Stimulated activated CD4-positive, alpha-beta T cell treated with anti-CD3 and anti-CD28 coated beads, TNF-alpha, amount 100 ng/mL, for 48 hours (primary cell): ENCODE measurements around the gene ARHGAP8.
"Not testable (repeated sequence)": the region's sequence is repeated elsewhere in the genome, so short reads cannot be mapped to it uniquely, and the experiment has no call there.

ENCODE experiments used
- DNase-seq, 3 donors: peaks; one replicate each; pipeline ENCODE4 v3.0.0-alpha.2; 2020; ENCODE audit warnings: low read depth in 3 of 3

Gene ARHGAP8

GRCh38 chr22:44739024-44739423 is 13.4 kb upstream of the ARHGAP8 start:
- DNase-seq = no peak

GRCh38 chr22:44739666-44740065 is 12.7 kb upstream of the ARHGAP8 start:
- not testable (repeated sequence) for DNase-seq

- DNase-seq = no peak
These were observed 12.1 kb upstream of the ARHGAP8 start for GRCh38 chr22:44740307-44740706.

GRCh38 chr22:44741929-44742328 is 10.4 kb upstream of the ARHGAP8 start:
- DNase-seq = no peak

GRCh38 chr22:44743247-44743646 is 9.1 kb upstream of the ARHGAP8 start:
- no peak for DNase-seq

GRCh38 chr22:44743804-44744211 is 8.6 kb upstream of the ARHGAP8 start:
- no peak for DNase-seq

- DNase-seq = no peak
These were observed 6.3 kb upstream of the ARHGAP8 start for GRCh38 chr22:44745853-44746789.

GRCh38 chr22:44747784-44748127 is 4.6 kb upstream of the ARHGAP8 start:
- not testable (repeated sequence) for DNase-seq

GRCh38 chr22:44748524-44748923 is 3.9 kb upstream of the ARHGAP8 start:
- DNase-seq = no peak

GRCh38 chr22:44750481-44750880 is 1.9 kb upstream of the ARHGAP8 start:
- DNase-seq = no peak

GRCh38 chr22:44753189-44754042 is 1.0 kb downstream of the ARHGAP8 start:
- DNase-seq = no peak

- DNase-seq = no peak
These were observed 2.6 kb downstream of the ARHGAP8 start for GRCh38 chr22:44754998-44755397.

GRCh38 chr22:44755417-44755816 is 3.0 kb downstream of the ARHGAP8 start:
- DNase-seq = no peak

- no peak for DNase-seq
These were observed 3.6 kb downstream of the ARHGAP8 start for GRCh38 chr22:44755956-44756361.

- no peak for DNase-seq
These were observed 6.1 kb downstream of the ARHGAP8 start for GRCh38 chr22:44758344-44758973.

- DNase-seq = no peak
These were observed 6.6 kb downstream of the ARHGAP8 start for GRCh38 chr22:44759001-44759400.

GRCh38 chr22:44759430-44760310 is 7.3 kb downstream of the ARHGAP8 start:
- DNase-seq = no peak

GRCh38 chr22:44760476-44760875 is 8.1 kb downstream of the ARHGAP8 start:
- no peak for DNase-seq

- no peak for DNase-seq
These were observed 8.7 kb downstream of the ARHGAP8 start for GRCh38 chr22:44761025-44761424.

- DNase-seq = no peak
These were observed 12.0 kb downstream of the ARHGAP8 start for GRCh38 chr22:44764373-44764772.

GRCh38 chr22:44764974-44765373 is 12.6 kb downstream of the ARHGAP8 start:
- DNase-seq = no peak
